Measurements from ENCODE around the gene MCF2L2. TPM values are rescaled to one million over a fixed set of nuclear protein-coding genes. Genes with fewer than 3 reads are reported as not detected.

MCF2L2 gene
- total and polyA plus RNA-seq, 2 donors from 2014 or later = 0.32 to 1.7 TPM

DNA sequence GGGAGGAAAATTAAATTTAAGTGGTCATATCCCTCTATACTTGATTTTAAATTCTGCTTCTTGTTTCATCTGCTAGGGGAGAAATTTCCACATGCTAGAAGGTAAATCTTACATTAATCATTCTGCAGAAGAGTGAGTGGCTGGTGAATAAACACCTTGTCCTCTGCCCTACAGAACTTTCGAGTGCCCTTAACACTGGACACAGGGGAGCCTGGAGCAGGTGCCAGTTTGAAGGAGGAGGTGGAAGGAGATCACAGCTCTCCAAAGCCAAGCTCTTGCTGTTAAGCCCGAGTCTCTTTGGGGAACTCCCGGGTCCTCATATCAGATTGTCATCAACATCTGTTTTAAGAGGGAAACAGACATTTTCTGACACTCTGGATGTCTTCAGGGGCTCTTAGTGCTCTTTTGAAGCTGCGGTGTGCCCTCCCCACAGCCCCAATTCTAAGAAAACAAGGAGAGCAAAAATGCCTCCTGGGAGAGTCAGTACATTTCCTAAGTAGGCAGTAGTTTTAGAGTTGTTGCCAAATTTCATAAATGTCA lies 297.2 kb downstream of the MCF2L2 start:
- H3K27me3 ChIP-seq (ENCODE audit: control insufficient read depth, insufficient read depth, low read length) = no peaks in the 10 kb centered on the region
- no peak overlapping the region for H3K9ac ChIP-seq (ENCODE audit: low read length in 3 of 3)
- peaks cover 0 to 12% (median 0%) of the 10 kb centered on the region in 3 donors for H3K9me3 ChIP-seq (ENCODE audit: control insufficient read depth in 2 of 3, insufficient read depth in 1 of 3, low read length in 3 of 3)
- TF ChIP-seq, protein P1, sequence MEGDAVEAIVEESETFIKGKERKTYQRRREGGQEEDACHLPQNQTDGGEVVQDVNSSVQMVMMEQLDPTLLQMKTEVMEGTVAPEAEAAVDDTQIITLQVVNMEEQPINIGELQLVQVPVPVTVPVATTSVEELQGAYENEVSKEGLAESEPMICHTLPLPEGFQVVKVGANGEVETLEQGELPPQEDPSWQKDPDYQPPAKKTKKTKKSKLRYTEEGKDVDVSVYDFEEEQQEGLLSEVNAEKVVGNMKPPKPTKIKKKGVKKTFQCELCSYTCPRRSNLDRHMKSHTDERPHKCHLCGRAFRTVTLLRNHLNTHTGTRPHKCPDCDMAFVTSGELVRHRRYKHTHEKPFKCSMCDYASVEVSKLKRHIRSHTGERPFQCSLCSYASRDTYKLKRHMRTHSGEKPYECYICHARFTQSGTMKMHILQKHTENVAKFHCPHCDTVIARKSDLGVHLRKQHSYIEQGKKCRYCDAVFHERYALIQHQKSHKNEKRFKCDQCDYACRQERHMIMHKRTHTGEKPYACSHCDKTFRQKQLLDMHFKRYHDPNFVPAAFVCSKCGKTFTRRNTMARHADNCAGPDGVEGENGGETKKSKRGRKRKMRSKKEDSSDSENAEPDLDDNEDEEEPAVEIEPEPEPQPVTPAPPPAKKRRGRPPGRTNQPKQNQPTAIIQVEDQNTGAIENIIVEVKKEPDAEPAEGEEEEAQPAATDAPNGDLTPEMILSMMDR (IDR thresholded peaks at IDR 0.05; ENCODE audit: borderline replicate concordance, extremely low read depth, insufficient read depth) = no peak
- H3K36me3 ChIP-seq (ENCODE audit: control insufficient read depth in 2 of 3, insufficient read depth in 3 of 3, low read length in 3 of 3) = no peaks in the 10 kb centered on the region
- DNase-seq (no peak), FAIRE-seq (no peak)
- no peaks in the 10 kb centered on the region for H3K4me1 ChIP-seq (ENCODE audit: control insufficient read depth in 2 of 3, insufficient read depth in 2 of 3, low read depth in 1 of 3, low read length in 3 of 3)
- no peak overlapping the region for H3K27ac ChIP-seq (ENCODE audit: low read depth in 2 of 2, low read length in 2 of 2)
- no peak overlapping the region for H3K4me3 ChIP-seq (ENCODE audit: low read length in 3 of 3)
- intact Hi-C loops (cut with DNase I) = no loop called here

DNA sequence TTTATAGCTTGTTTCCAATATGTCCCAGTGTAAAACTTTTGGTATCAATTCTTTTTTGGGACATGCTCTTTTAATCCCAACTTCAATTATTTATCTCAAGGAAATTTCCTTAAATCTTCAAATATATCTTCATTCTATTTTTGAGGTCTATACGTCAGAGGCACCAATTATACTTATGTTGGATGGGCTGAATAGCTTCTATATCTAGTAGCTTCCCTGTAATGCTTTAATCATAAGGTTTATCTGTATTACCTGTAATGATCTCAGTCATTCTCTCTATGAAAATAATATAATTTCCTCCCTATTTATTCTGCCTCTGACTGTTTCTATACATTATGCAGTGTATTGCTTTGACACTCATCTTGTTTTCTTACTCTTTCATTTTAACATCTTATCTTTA lies 299.2 kb downstream of the MCF2L2 start:
- TF ChIP-seq, protein P1 (IDR thresholded peaks at IDR 0.05; ENCODE audit: borderline replicate concordance, extremely low read depth, insufficient read depth) = no peak
- no peak for FAIRE-seq
- peak in 1 of 5 donors; percentile 4 for DNase-seq
- Histone ChIP-seq H3K9ac (ENCODE audit: low read length in 3 of 3) (no peak overlapping the region), H3K4me1 (ENCODE audit: control insufficient read depth in 2 of 3, insufficient read depth in 2 of 3, low read depth in 1 of 3, low read length in 3 of 3) (no peaks in the 10 kb centered on the region), H3K27me3 (ENCODE audit: control insufficient read depth, insufficient read depth, low read length) (no peaks in the 10 kb centered on the region), H3K9me3 (ENCODE audit: control insufficient read depth in 2 of 3, insufficient read depth in 1 of 3, low read length in 3 of 3) (peaks cover 0 to 12% (median 0%) of the 10 kb centered on the region in 3 donors), H3K27ac (ENCODE audit: low read depth in 2 of 2, low read length in 2 of 2) (no peak overlapping the region), H3K4me3 (ENCODE audit: low read length in 3 of 3) (no peak overlapping the region), H3K36me3 (ENCODE audit: control insufficient read depth in 2 of 3, insufficient read depth in 3 of 3, low read length in 3 of 3) (no peaks in the 10 kb centered on the region)
- intact Hi-C loops (cut with DNase I) = no loop called here

DNA sequence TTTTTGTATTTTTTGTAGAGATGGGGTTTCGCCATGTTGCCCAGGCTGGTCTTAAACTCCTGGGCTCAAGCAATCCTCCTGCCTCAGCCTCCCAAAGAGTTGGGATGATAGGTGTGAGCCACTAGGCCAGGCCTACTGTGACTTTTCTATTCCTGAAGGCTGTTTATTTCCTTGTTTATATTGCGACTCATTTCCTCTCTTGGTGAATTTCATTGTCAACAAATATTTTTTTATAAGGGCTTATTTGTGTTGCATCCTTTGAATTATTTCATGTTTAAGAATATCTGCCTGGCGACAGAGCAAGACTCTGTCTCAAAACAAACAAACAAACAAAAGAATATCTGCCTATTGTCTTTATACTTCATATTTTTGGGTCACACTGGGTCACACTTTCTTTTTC lies 299.7 kb downstream of the MCF2L2 start:
- no peak for FAIRE-seq
- intact Hi-C loops (cut with DNase I) = no loop called here

More for the DNA sequence above, 299.7 kb downstream of the MCF2L2 start:
- TF ChIP-seq, protein P1 (IDR thresholded peaks at IDR 0.05; ENCODE audit: borderline replicate concordance, extremely low read depth, insufficient read depth) = no peak
- no peaks in the 10 kb centered on the region for H3K27me3 ChIP-seq (ENCODE audit: control insufficient read depth, insufficient read depth, low read length)
- H3K4me1 ChIP-seq (ENCODE audit: control insufficient read depth in 2 of 3, insufficient read depth in 2 of 3, low read depth in 1 of 3, low read length in 3 of 3) = no peaks in the 10 kb centered on the region
- no peak overlapping the region for H3K27ac ChIP-seq (ENCODE audit: low read depth in 2 of 2, low read length in 2 of 2)
- no peak overlapping the region for H3K9ac ChIP-seq (ENCODE audit: low read length in 3 of 3)
- H3K4me3 ChIP-seq (ENCODE audit: low read length in 3 of 3) = no peak overlapping the region
- H3K9me3 ChIP-seq (ENCODE audit: control insufficient read depth in 2 of 3, insufficient read depth in 1 of 3, low read length in 3 of 3) = peaks cover 0 to 12% (median 0%) of the 10 kb centered on the region in 3 donors
- no peak for DNase-seq
- no peaks in the 10 kb centered on the region for H3K36me3 ChIP-seq (ENCODE audit: control insufficient read depth in 2 of 3, insufficient read depth in 3 of 3, low read length in 3 of 3)

Other genes starting within 250 kb of the MCF2L2 start
- gene B3GNT5, start 175.4 kb downstream of the MCF2L2 start, total RNA-seq = 9.9 TPM
- gene B3GNT5, start 175.4 kb downstream of the MCF2L2 start, polyA plus RNA-seq (ENCODE audit: insufficient read depth, low read depth, low replicate concordance) = 2.4 TPM
- gene KLHL6, start 127.1 kb upstream of the MCF2L2 start, total RNA-seq = 9.8 TPM
- 0.37 TPM for gene KLHL6, start 127.1 kb upstream of the MCF2L2 start, polyA plus RNA-seq (ENCODE audit: insufficient read depth, low read depth, low replicate concordance)
- 61.3 TPM for gene KLHL24, start 207.0 kb upstream of the MCF2L2 start, total RNA-seq
- gene KLHL24, start 207.0 kb upstream of the MCF2L2 start, polyA plus RNA-seq (ENCODE audit: insufficient read depth, low read depth, low replicate concordance) = 8.4 TPM

All from kidney (tissue), 14 donors.